ENCODE measurements around the gene RTBDN. TPM values are rescaled to one million over a fixed set of nuclear protein-coding genes. Genes with fewer than 3 reads are reported as not detected.

RTBDN gene
- total RNA-seq, 1 donor from 2014 or later, result not detected

DNA sequence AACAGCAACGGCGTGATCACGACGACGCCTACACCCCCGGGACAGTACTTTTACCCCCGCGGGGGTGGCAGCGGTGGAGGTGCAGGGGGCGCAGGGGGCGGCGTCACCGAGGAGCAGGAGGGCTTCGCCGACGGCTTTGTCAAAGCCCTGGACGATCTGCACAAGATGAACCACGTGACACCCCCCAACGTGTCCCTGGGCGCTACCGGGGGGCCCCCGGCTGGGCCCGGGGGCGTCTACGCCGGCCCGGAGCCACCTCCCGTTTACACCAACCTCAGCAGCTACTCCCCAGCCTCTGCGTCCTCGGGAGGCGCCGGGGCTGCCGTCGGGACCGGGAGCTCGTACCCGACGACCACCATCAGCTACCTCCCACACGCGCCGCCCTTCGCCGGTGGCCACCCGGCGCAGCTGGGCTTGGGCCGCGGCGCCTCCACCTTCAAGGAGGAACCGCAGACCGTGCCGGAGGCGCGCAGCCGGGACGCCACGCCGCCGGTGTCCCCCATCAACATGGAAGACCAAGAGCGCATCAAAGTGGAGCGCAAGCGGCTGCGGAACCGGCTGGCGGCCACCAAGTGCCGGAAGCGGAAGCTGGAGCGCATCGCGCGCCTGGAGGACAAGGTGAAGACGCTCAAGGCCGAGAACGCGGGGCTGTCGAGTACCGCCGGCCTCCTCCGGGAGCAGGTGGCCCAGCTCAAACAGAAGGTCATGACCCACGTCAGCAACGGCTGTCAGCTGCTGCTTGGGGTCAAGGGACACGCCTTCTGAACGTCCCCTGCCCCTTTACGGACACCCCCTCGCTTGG is 42.1 kb downstream of the RTBDN start:
- H3K4me3 Mint-ChIP-seq, result peak overlapping the region; percentile 94
- TF ChIP-seq, protein P1, sequence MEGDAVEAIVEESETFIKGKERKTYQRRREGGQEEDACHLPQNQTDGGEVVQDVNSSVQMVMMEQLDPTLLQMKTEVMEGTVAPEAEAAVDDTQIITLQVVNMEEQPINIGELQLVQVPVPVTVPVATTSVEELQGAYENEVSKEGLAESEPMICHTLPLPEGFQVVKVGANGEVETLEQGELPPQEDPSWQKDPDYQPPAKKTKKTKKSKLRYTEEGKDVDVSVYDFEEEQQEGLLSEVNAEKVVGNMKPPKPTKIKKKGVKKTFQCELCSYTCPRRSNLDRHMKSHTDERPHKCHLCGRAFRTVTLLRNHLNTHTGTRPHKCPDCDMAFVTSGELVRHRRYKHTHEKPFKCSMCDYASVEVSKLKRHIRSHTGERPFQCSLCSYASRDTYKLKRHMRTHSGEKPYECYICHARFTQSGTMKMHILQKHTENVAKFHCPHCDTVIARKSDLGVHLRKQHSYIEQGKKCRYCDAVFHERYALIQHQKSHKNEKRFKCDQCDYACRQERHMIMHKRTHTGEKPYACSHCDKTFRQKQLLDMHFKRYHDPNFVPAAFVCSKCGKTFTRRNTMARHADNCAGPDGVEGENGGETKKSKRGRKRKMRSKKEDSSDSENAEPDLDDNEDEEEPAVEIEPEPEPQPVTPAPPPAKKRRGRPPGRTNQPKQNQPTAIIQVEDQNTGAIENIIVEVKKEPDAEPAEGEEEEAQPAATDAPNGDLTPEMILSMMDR (conservative IDR thresholded peaks at IDR 0.05), result no peak
- no peaks in the 10 kb centered on the region for H3K36me3 Mint-ChIP-seq (ENCODE audit: low read depth)
- peak; percentile 58 for DNase-seq (ENCODE audit: low read depth, low spot score)
- peaks cover 18% of the 10 kb centered on the region for H3K27me3 Mint-ChIP-seq (ENCODE audit: low read depth)
- peak overlapping the region; percentile 90 for H3K27ac Mint-ChIP-seq (ENCODE audit: unreplicated experiment)
- no peaks in the 10 kb centered on the region for H3K9me3 Mint-ChIP-seq
- peaks cover 51% of the 10 kb centered on the region for H3K4me1 Mint-ChIP-seq

DNA sequence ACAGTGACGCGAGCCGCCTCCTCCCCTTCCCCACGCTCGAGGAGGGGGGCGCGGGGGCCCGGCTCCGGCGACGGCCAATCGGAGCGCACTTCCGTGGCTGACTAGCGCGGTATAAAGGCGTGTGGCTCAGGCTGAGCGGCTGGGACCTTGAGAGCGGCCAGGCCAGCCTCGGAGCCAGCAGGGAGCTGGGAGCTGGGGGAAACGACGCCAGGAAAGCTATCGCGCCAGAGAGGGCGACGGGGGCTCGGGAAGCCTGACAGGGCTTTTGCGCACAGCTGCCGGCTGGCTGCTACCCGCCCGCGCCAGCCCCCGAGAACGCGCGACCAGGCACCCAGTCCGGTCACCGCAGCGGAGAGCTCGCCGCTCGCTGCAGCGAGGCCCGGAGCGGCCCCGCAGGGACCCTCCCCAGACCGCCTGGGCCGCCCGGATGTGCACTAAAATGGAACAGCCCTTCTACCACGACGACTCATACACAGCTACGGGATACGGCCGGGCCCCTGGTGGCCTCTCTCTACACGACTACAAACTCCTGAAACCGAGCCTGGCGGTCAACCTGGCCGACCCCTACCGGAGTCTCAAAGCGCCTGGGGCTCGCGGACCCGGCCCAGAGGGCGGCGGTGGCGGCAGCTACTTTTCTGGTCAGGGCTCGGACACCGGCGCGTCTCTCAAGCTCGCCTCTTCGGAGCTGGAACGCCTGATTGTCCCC is 42.9 kb downstream of the RTBDN start, which contains the start of gene JUNB:
Gene JUNB, plus strand, starts transcription at position 142 of the 706 bp plus-strand sequence. Its CDS starts 286 bp downstream, at position 428.
- Mint-ChIP-seq H3K4me3 (peak within 1 kb of the TSS; percentile 94), H3K36me3 (ENCODE audit: low read depth) (no peaks in the 10 kb centered on the region), H3K4me1 (peaks cover 48% of the 10 kb centered on the region), H3K27me3 (ENCODE audit: low read depth) (peaks cover 18% of the 10 kb centered on the region), H3K27ac (ENCODE audit: unreplicated experiment) (peak within 1 kb of the TSS; percentile 90), H3K9me3 (no peaks in the 10 kb centered on the region)
- DNase-seq (ENCODE audit: low read depth, low spot score), result peak; percentile 88
- TF ChIP-seq, protein P1 (conservative IDR thresholded peaks at IDR 0.05), result peak; percentile 35

DNA sequence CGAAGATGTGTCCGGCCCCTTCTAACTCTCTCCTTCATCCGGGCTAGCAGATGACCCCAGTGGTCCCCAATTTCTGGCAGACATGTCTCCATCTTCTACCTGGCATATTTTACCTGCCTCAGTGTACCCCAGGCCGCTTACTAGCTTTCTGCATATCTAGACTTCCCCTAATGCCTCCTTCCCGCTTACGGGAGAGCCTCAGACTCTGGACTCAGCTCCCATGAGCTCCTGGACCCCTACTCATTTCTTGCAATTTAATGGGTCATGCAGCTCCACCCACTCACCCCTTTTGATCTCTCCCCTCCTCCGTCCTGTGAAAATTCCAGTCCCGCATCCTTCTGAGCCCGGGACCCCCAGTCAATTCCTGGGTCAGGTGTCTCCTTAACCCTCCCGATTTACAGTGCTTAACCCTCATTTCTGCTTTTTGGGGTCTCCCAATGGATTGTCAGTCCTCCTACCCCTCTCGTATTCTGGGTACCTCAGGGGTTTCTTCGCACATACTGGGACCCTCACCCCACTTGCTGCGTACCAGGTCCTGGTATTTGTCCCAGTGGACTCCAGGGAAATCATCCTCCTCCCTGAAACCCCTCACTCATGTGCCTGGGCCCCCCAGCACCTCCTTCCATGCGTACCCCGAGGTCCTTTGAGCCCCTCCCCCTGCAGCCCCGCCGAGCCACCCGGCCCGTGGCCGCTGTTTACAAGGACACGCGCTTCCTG is 43.6 kb downstream of the RTBDN start:
- H3K36me3 Mint-ChIP-seq (ENCODE audit: low read depth), result no peaks in the 10 kb centered on the region
- H3K4me3 Mint-ChIP-seq, result peak overlapping the region; percentile 80
- no peak for DNase-seq (ENCODE audit: low read depth, low spot score)
- TF ChIP-seq, protein P1 (conservative IDR thresholded peaks at IDR 0.05), result no peak
- H3K27me3 Mint-ChIP-seq (ENCODE audit: low read depth), result peaks cover 15% of the 10 kb centered on the region
- no peaks in the 10 kb centered on the region for H3K9me3 Mint-ChIP-seq
- H3K4me1 Mint-ChIP-seq, result peaks cover 41% of the 10 kb centered on the region
- H3K27ac Mint-ChIP-seq (ENCODE audit: unreplicated experiment), result no peak overlapping the region

DNA sequence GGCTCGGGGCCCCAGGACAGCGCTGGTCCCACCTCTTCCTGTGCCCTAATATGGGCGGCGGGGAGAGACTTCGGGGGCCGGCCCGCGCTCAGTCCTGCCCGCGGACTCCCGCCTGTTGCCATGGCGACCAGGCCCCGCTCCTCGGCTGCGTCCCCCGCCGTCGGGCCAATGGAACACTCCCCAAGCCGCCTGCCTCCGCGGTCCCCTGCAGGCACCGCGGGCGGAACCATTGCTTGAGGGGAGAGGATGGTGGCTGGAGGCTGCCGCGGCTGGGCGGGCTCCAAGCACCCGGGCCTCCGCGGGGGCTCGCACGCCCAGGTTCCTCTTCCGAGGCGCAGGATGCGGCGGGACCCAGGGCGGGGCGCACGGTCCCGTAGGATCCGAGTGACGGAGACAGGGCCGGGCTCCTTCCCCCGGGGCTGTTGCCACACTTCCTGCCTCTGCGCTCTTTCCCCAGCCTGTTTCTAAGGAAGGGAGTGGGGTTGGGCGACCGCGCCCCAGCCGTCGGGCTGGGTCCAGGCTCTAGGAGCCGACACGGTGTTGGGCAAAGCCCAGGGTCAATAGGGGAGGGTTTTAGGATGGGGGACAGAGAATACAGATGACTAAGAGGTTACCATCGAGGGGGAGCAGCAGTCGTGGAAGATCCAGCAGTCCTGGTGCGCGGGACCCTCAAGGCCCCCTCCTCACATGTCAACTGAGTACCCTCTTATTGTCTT is 44.3 kb downstream of the RTBDN start:
- TF ChIP-seq, protein P1 (conservative IDR thresholded peaks at IDR 0.05), result no peak
- H3K4me3 Mint-ChIP-seq, result peak overlapping the region; percentile 80
- no peaks in the 10 kb centered on the region for H3K9me3 Mint-ChIP-seq
- peak overlapping the region; percentile 86 for H3K27ac Mint-ChIP-seq (ENCODE audit: unreplicated experiment)
- H3K36me3 Mint-ChIP-seq (ENCODE audit: low read depth), result no peaks in the 10 kb centered on the region
- peak; percentile 89 for DNase-seq (ENCODE audit: low read depth, low spot score)
- H3K27me3 Mint-ChIP-seq (ENCODE audit: low read depth), result peaks cover 15% of the 10 kb centered on the region
- peaks cover 39% of the 10 kb centered on the region for H3K4me1 Mint-ChIP-seq

Measured in neural crest cell (in vitro differentiated cells).